Breast epithelium (tissue), 3 donors: ENCODE results near the gene DLGAP3.

ENCODE experiments used
- POLR2AphosphoS5 ChIP-seq, 3 donors: sonication (generic); formaldehyde crosslinking; IDR thresholded peaks; one replicate each; pipeline ENCODE4 v1.6.1; 2017; ENCODE audit warnings: antibody characterized with exemption in 3 of 3
- TF ChIP-seq, protein P1 (sequence below), 3 donors: fragments of 450-650 bp; IDR thresholded peaks; one replicate each; pipeline ENCODE4 v1.5.1; 2016 to 2017; ENCODE audit warnings: antibody characterized with exemption in 3 of 3, mild to moderate bottlenecking in 3 of 3, moderate library complexity in 3 of 3

- TF ChIP-seq, protein P1, sequence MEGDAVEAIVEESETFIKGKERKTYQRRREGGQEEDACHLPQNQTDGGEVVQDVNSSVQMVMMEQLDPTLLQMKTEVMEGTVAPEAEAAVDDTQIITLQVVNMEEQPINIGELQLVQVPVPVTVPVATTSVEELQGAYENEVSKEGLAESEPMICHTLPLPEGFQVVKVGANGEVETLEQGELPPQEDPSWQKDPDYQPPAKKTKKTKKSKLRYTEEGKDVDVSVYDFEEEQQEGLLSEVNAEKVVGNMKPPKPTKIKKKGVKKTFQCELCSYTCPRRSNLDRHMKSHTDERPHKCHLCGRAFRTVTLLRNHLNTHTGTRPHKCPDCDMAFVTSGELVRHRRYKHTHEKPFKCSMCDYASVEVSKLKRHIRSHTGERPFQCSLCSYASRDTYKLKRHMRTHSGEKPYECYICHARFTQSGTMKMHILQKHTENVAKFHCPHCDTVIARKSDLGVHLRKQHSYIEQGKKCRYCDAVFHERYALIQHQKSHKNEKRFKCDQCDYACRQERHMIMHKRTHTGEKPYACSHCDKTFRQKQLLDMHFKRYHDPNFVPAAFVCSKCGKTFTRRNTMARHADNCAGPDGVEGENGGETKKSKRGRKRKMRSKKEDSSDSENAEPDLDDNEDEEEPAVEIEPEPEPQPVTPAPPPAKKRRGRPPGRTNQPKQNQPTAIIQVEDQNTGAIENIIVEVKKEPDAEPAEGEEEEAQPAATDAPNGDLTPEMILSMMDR (IDR thresholded peaks at IDR 0.05): no peak
- TF ChIP-seq POLR2AphosphoS5 (IDR thresholded peaks at IDR 0.05): no peak
Measured at GRCh38 chr1:34899906-34900305, 29.5 kb downstream of the DLGAP3 start.
